ENCODE results near the gene KCNC4. TPM values are rescaled to one million over a fixed set of nuclear protein-coding genes. Genes with fewer than 3 reads are reported as not detected.

KCNC4 gene
- total RNA-seq, 2 donors from 2014 or later = 6.7 to 8.4 TPM

DNA sequence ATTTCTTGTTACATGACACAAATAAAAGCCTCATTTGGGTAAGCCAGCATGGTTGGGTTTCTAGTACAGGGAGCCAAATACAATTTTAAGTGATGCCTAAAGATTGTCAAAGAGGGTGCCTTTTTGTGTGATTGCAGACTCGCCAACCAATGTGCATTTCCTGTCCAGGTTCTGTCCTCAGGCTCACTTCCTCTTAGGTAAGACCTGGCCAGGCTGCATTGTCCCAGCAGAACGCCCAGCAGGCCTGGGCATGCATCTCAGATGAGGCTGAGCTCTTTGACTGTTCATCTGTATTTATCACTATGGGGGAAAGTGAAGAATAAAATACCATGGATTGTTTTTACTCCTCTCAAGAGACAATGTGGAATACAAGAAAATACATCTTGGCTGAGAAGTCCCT, 49.7 kb downstream of the KCNC4 start:
- Histone ChIP-seq H3K9me3 (no peaks in the 10 kb centered on the region), H3K36me3 (no peaks in the 10 kb centered on the region), H3K9ac (ENCODE audit: low read depth in 2 of 2, low read length in 2 of 2) (no peak overlapping the region), H3K4me1 (no peaks in the 10 kb centered on the region), H3K27ac (no peak overlapping the region), H3K4me3 (no peak overlapping the region), H3K27me3 (no peaks in the 10 kb centered on the region)
- TF ChIP-seq CTCF (IDR thresholded peaks at IDR 0.05) = no peak
- intact Hi-C loops (cut with DNase I) = no loop called here
- no peak for DNase-seq

Other genes starting within 250 kb of the KCNC4 start
- gene AHCYL1, start 225.5 kb upstream of the KCNC4 start, total RNA-seq = 100 to 1,000 TPM; 108 to 115 TPM
- 10 to 100 TPM; 27.9 to 34.1 TPM for gene STRIP1, start 175.7 kb upstream of the KCNC4 start, total RNA-seq
- gene ALX3, start 139.6 kb upstream of the KCNC4 start, total RNA-seq = not detected
- gene UBL4B, start 97.9 kb upstream of the KCNC4 start, total RNA-seq = not detected
- gene SLC6A17, start 59.8 kb upstream of the KCNC4 start, total RNA-seq = under 1 TPM in 1 of 2 donors, not detected in 1; 0.19 TPM
- gene RBM15, start 129.1 kb downstream of the KCNC4 start, total RNA-seq = 10 to 100 TPM; 24.1 to 35.9 TPM
- gene SLC16A4, start 180.7 kb downstream of the KCNC4 start, total RNA-seq = 1 to 10 TPM in 1 of 2 donors, under 1 TPM in 1; 0.79 to 2.0 TPM
- 100 to 1,000 TPM; 130 to 146 TPM for gene LAMTOR5, start 197.4 kb downstream of the KCNC4 start, total RNA-seq
- gene PROK1, start 240.8 kb downstream of the KCNC4 start, total RNA-seq = not detected

Data from colonic mucosa (tissue), 4 donors.